ENCODE results near the gene NTSR1.

Gene NTSR1

DNA sequence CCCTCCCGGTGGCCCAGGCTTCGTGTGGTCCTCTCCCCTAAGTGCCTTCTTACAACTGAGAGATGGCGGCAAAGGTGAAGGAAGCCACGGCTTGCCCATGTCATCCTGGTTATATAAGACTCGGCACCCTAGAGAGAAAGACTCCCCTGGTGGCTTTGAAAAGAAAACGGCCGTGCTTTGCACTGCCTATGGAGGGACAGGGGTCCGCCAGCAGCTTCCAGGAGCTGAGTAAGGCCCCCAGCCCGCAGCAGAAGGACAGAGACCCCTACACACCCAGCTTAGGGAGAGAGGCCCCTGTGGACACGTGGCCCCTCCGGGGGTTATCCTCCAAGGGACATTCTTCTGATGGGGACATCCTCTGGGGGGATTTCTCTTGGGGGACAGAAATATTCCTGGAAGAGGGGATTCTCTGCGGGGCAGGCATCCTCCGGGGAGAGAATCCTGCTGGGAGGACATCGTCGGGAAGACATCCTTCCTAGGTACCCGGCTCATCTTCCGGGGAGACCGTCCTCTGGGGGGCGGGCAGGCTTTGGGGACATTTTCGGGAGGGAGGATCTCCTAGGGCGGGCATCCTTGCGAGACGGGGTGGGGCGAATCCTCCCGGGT is 95.5 kb downstream of the NTSR1 start:
- Histone ChIP-seq H3K36me3 (peaks cover 42 to 60% (median 55%) of the 10 kb centered on the region in 11 experiments), H3K27me3 (no peaks in the 10 kb centered on the region), H3K27ac (peak overlapping the region in 9 of 11 experiments; percentile 23 to 73 (median 62); a peak in 15 of 22 replicates), H3K4me3 (peak overlapping the region in 9 of 10 experiments; percentile 51 to 94 (median 61); a peak in 19 of 20 replicates), H3K9ac (peak overlapping the region in 10 of 11 experiments; percentile 1 to 73 (median 66); a peak in 17 of 22 replicates), H4K20me1 (peaks cover 31 to 65% (median 45%) of the 10 kb centered on the region in 11 experiments), H3K4me1 (peaks cover 58 to 70% (median 67%) of the 10 kb centered on the region in 10 experiments), H3K9me3 (replicated peaks in 1 of 11) (no peaks in the 10 kb centered on the region), H3K4me2 (peak overlapping the region; percentile 84 to 99 (median 91))
- no peak for TF ChIP-seq Cebpa-rat (IDR thresholded peaks at IDR 0.05)

DNA sequence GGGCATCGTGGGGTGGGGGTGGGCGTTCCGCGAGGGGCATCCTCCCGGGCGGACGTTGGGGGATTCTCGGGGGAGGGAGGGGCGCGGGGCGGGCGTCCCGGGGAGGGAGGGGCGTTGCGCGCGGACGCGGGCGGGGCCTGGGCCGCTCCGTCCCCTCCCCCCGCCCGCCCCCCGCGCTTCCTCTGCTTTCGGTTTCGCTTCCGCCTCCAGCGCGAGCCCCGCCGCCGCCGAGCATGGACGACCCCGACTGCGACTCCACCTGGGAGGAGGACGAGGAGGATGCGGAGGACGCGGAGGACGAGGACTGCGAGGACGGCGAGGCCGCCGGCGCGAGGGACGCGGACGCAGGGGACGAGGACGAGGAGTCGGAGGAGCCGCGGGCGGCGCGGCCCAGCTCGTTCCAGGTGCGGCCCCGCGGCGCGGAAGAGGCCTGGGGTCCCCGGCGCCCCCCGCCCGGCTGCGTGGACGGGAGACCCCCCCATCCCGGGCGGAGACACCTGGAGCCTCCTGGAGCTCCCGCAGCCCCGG is 96.1 kb downstream of the NTSR1 start, which contains the start of gene OGFR:
TSS of gene OGFR (plus strand) at position 209 of the 528 bp plus-strand sequence. CDS start at position 234, 25 bp downstream.
- no peaks in the 10 kb centered on the region for H3K27me3 ChIP-seq
- peak within 1 kb of the TSS; percentile 72 to 96 (median 88) for H3K4me3 ChIP-seq
- TF ChIP-seq Cebpa-rat (IDR thresholded peaks at IDR 0.05), result no peak
- peaks cover 42 to 60% (median 55%) of the 10 kb centered on the region in 11 experiments for H3K36me3 ChIP-seq
- peaks cover 37 to 65% (median 45%) of the 10 kb centered on the region in 11 experiments for H4K20me1 ChIP-seq
- H3K4me1 ChIP-seq, result peaks cover 60 to 70% (median 67%) of the 10 kb centered on the region in 10 experiments
- peak within 1 kb of the TSS; percentile 86 to 97 (median 90) for H3K9ac ChIP-seq
- H3K4me2 ChIP-seq, result peak within 1 kb of the TSS; percentile 94 to 100 (median 99)
- no peaks in the 10 kb centered on the region for H3K9me3 ChIP-seq (replicated peaks in 1 of 11)
- peak within 1 kb of the TSS; percentile 69 to 92 (median 88) for H3K27ac ChIP-seq

GRCh38 chr20:62805155-62805710 is 96.6 kb downstream of the NTSR1 start:
- Histone ChIP-seq H4K20me1 (peaks cover 42 to 69% (median 50%) of the 10 kb centered on the region in 11 experiments), H3K4me3 (peak overlapping the region; percentile 72 to 96 (median 88)), H3K4me1 (peaks cover 65 to 74% (median 71%) of the 10 kb centered on the region in 10 experiments), H3K9me3 (replicated peaks in 1 of 11) (no peaks in the 10 kb centered on the region), H3K4me2 (peak overlapping the region; percentile 94 to 100 (median 99)), H3K9ac (peak overlapping the region; percentile 86 to 97 (median 90)), H3K27ac (peak overlapping the region; percentile 69 to 92 (median 88)), H3K36me3 (peaks cover 42 to 60% (median 55%) of the 10 kb centered on the region in 11 experiments), H3K27me3 (no peaks in the 10 kb centered on the region)
- TF ChIP-seq Cebpa-rat (IDR thresholded peaks at IDR 0.05), result no peak

DNA sequence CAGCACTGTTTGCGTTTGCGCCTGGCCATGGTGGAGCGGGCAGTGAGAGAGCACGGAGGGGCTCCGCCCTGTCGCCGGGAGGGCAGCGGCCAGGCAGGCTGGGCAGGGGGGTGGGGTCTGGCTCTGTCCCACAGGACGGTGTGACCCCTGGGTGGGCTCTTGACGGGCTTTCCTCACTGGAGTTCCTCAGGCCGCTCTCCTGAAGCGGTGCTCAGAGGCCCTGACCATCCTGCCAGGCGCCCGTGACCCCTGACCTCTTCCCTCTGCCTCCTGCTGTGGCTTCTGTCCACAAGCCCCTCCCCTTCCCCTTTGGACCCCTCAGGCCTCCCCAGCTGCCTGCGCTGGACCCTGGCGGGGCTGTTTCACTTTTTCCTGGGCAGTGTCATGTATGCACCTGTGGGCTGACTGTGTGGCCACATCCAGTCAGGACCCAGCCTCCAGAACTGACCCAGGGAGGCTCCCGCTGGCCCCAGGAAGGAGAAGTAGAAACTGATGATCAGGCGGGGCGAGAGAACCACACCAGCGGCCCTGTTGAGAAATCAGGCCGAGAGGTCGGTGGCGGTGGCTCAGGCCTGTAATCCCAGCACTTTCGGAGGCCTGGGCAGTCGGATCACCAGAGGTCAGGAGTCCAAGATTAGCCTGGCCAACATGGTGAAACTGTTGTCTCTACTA is 97.2 kb downstream of the NTSR1 start:
- H3K4me1 ChIP-seq, result peaks cover 71 to 80% (median 77%) of the 10 kb centered on the region in 10 experiments
- H3K4me2 ChIP-seq, result peak overlapping the region; percentile 94 to 100 (median 99)
- no peaks in the 10 kb centered on the region for H3K27me3 ChIP-seq
- peaks cover 48 to 72% (median 56%) of the 10 kb centered on the region in 11 experiments for H4K20me1 ChIP-seq
- no peaks in the 10 kb centered on the region for H3K9me3 ChIP-seq (replicated peaks in 1 of 11)
- H3K9ac ChIP-seq, result peak overlapping the region; percentile 86 to 97 (median 90)
- H3K36me3 ChIP-seq, result peaks cover 42 to 60% (median 55%) of the 10 kb centered on the region in 11 experiments
- H3K4me3 ChIP-seq, result peak overlapping the region; percentile 72 to 96 (median 88)
- no peak for TF ChIP-seq Cebpa-rat (IDR thresholded peaks at IDR 0.05)
- peak overlapping the region; percentile 69 to 92 (median 88) for H3K27ac ChIP-seq

DNA sequence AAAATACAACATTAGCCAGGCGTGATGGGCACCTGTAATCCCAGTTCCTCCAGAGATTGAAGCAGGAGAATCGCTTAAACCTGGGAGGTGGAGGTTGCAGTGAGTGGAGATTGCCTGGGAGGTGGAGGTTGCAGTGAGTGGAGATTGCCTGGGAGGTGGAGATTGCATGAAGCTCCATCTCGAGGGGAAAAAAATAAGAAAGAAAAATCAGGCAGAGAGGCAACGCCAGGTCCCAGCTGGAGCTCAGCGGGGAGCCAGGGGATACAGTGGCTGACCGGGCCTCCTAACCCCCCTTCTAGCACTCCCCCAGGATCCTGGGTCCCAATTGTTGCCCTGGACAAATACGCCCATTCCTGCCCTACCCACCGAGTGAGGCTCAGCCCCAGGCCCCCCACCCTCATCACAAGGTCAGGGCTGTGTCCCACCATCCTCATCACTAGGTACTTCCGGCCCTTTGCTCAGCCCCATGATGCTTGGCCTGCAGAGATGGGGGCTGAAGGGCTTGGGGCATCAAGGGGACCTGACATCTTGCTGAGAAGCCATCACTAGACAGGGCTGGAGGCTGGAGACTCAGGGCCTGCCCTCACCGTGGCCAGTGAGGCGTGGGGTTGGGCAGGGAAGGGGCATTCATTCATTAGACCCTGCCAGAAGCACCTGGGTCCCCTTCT is 97.9 kb downstream of the NTSR1 start:
- Histone ChIP-seq H3K4me1 (peaks cover 74 to 83% (median 81%) of the 10 kb centered on the region in 10 experiments), H3K9me3 (replicated peaks in 1 of 11) (no peaks in the 10 kb centered on the region), H3K4me3 (peak overlapping the region; percentile 72 to 96 (median 88)), H3K27ac (peak overlapping the region; percentile 69 to 92 (median 88); a peak in 20 of 22 replicates), H3K4me2 (peak overlapping the region; percentile 94 to 100 (median 99)), H4K20me1 (peaks cover 55 to 72% (median 62%) of the 10 kb centered on the region in 11 experiments), H3K27me3 (no peaks in the 10 kb centered on the region), H3K36me3 (peaks cover 43 to 60% (median 55%) of the 10 kb centered on the region in 11 experiments), H3K9ac (peak overlapping the region; percentile 86 to 97 (median 90))
- TF ChIP-seq Cebpa-rat (IDR thresholded peaks at IDR 0.05), result no peak

- Histone ChIP-seq H3K9me3 (replicated peaks in 1 of 11) (no peaks in the 10 kb centered on the region), H3K36me3 (peaks cover 55 to 67% (median 63%) of the 10 kb centered on the region in 11 experiments), H3K27ac (peak overlapping the region in 3 of 11 experiments; percentile 69 to 91 (median 79); a peak in 3 of 22 replicates), H3K4me2 (peak overlapping the region; percentile 94 to 100 (median 99)), H3K27me3 (no peaks in the 10 kb centered on the region), H3K4me1 (peaks cover 75 to 81% (median 78%) of the 10 kb centered on the region in 10 experiments), H4K20me1 (peaks cover 66 to 76% (median 73%) of the 10 kb centered on the region in 11 experiments), H3K4me3 (peak overlapping the region in 4 of 10 experiments; percentile 72 to 96 (median 83); a peak in 7 of 20 replicates), H3K9ac (peak overlapping the region; percentile 12 to 97 (median 90); a peak in 15 of 22 replicates)
- no peak for TF ChIP-seq Cebpa-rat (IDR thresholded peaks at IDR 0.05)
These were observed 99.0 kb downstream of the NTSR1 start for GRCh38 chr20:62807444-62808210.

GRCh38 chr20:62808211-62808865 is 99.7 kb downstream of the NTSR1 start:
- Histone ChIP-seq H3K9ac (peak overlapping the region in 6 of 11 experiments; percentile 13 to 97 (median 91); a peak in 3 of 22 replicates), H3K4me1 (peaks cover 70 to 79% (median 75%) of the 10 kb centered on the region in 10 experiments), H4K20me1 (peaks cover 73 to 83% (median 80%) of the 10 kb centered on the region in 11 experiments), H3K27ac (no peak overlapping the region), H3K27me3 (no peaks in the 10 kb centered on the region; a peak in 1 of 22 replicates), H3K4me3 (peak overlapping the region in 1 of 10 experiments; percentile 12; a peak in 1 of 20 replicates), H3K9me3 (replicated peaks in 1 of 11) (no peaks in the 10 kb centered on the region), H3K4me2 (peak overlapping the region; percentile 94 to 100 (median 99); a peak in 21 of 22 replicates), H3K36me3 (peaks cover 59 to 74% (median 70%) of the 10 kb centered on the region in 11 experiments)
- TF ChIP-seq Cebpa-rat (IDR thresholded peaks at IDR 0.05), result no peak
